ENCODE measurements around the gene HDAC4.

GRCh38 chr2:239199041-239199768 is 201.6 kb downstream of the HDAC4 start:
- TF ChIP-seq GATA2 (IDR thresholded peaks at IDR 0.05; ENCODE audit: low read depth, low read length) (no peak), GATA3 (IDR thresholded peaks at IDR 0.05; ENCODE audit: low read depth, low read length) (no peak)

Measured in SH-SY5Y (cell line).